C4-2B (cell line): ENCODE results near the gene MYO15B.

Experiments used
- ZFX ChIP-seq: fragments of 450-650 bp; IDR thresholded peaks from 2 replicates; pipeline ENCODE4 v1.6.1; 2017
- TF ChIP-seq, protein P1 (sequence below): fragments of 450-650 bp; conservative IDR thresholded peaks from 2 replicates; pipeline ENCODE4 v1.5.1; 2017; ENCODE audit warnings: mild to moderate bottlenecking

GRCh38 chr17:75589919-75590303, 2.3 kb downstream of the MYO15B start:
- TF ChIP-seq, protein P1, sequence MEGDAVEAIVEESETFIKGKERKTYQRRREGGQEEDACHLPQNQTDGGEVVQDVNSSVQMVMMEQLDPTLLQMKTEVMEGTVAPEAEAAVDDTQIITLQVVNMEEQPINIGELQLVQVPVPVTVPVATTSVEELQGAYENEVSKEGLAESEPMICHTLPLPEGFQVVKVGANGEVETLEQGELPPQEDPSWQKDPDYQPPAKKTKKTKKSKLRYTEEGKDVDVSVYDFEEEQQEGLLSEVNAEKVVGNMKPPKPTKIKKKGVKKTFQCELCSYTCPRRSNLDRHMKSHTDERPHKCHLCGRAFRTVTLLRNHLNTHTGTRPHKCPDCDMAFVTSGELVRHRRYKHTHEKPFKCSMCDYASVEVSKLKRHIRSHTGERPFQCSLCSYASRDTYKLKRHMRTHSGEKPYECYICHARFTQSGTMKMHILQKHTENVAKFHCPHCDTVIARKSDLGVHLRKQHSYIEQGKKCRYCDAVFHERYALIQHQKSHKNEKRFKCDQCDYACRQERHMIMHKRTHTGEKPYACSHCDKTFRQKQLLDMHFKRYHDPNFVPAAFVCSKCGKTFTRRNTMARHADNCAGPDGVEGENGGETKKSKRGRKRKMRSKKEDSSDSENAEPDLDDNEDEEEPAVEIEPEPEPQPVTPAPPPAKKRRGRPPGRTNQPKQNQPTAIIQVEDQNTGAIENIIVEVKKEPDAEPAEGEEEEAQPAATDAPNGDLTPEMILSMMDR: no peak
- no peak for TF ChIP-seq ZFX
